Lower leg skin (tissue), 3 donors: ENCODE measurements around the gene ANTXR1.

Source experiments
- CTCF ChIP-seq, 3 donors: fragments of 450-650 bp; IDR thresholded peaks; one replicate each; pipeline ENCODE4 v1.5.1; 2016; ENCODE audit warnings: antibody characterized with exemption in 3 of 3, mild to moderate bottlenecking in 3 of 3, moderate library complexity in 2 of 3
- POLR2A ChIP-seq, 2 donors: fragments of 450-650 bp; IDR thresholded peaks; one replicate each; pipeline ENCODE4 v1.6.1; 2016 to 2017; ENCODE audit warnings: antibody characterized with exemption in 2 of 2, mild to moderate bottlenecking in 1 of 2, moderate library complexity in 1 of 2

GRCh38 chr2:69151931-69152330 lies 139.0 kb downstream of the ANTXR1 start:
- TF ChIP-seq POLR2A (IDR thresholded peaks at IDR 0.05), result no peak
- TF ChIP-seq CTCF (IDR thresholded peaks at IDR 0.05), result no peak
